GM19467 (cell line): Measurements from ENCODE around the gene HJURP.

Experiments used
- ATAC-seq: cut with Tn5 transposase; IDR thresholded peaks from one replicate; pipeline ENCODE4 v1.9.1; 2021; ENCODE audit warnings: mild to moderate bottlenecking, moderate library complexity; ENCODE audit not compliant: unreplicated experiment

Gene HJURP

DNA sequence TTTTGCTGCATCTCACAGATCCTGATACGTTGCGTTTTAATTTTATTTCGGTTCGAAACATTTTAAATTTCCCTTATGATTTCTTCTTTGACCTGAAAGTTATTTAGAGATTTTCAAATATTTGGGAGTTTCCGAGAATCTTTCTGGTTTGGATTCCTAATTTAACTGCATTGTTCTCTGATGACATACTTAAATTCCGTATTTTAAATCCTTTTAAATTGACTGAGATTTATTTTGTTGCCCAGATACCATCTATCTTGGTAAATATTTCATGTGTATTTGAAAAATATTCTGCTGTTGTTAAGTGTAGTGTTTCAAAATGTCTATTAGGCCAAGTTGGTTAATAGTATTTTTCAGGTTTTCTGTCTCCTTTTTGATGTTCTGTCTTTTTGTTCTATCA lies 38.5 kb downstream of the HJURP start:
- no peak for ATAC-seq

DNA sequence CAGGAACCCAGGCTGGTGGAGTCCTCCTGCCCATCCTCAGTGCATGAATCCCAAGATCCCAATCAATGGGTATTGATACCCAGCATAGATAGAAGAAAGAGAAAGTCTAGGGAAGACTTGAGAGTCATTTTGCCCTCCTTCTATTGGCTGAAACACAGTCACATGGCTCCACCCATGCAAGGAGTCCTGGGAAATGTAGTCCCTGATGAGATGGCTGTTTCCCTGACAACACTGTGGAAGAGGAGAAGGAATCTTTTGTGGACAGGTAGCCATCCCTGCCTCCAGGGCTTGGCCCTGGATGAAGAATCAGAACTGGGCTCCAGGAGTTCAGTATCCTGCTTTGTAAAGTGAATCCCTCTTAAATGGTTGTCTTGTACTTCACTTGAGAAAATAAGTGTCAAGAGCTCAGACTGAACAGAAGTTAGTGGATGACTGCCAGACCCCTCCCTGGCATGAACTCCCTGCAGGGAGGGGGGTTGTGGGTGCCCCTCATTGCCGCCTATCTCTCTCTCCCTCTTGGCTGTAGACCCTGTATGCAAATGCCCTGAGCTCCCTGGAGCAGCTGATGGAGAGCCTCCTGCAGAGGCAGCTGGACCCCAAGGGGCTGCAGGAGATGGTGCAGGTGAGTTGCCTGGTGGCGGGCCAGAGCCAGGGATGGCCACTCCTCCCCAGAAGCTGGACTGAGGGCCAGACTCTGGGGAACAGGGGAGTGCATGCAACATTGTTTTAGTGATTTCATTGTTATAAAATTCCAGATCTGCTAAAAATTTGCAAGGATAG lies 40.1 kb downstream of the HJURP start:
- no peak for ATAC-seq

DNA sequence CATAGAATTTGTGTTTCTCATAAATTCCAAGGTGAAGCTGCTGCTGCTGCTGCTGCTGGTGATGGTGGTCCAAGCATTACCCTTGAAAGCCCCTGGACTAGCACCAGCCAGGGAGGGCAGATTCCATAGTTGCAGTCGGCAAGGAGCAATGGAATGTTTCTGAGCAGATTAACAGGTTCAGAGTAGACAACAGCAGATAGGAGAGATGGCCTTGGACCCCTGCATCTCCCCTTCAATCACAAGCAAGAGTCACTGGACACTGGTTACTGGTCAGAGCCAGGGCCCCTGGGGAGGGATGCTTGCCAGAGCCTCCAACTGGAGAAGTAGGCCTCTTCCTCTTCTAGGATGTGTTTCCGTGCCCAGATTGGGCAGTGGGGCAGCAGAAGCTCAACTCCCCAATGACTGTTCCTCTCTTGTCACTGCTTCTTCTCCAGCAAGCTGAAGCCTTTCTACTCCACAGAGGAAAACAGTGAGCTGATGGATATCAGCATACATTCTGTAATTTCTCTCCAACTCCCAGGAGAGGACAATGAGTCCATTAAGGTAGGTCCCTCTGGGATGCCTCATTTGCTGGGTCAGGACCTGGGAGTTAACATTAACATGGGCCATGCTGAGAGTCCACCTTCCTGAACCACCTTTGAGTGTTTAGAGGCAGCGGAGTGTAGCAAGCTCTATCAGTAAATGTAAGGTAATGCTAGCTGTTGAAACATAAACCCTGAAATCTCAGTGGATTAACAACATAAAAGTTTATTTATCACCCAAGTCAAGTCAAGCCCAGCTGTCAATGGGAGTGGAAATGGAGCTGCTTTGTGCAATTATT lies 40.9 kb downstream of the HJURP start:
- no peak for ATAC-seq

GRCh38 chr2:233811732-233812131 lies 42.6 kb downstream of the HJURP start:
- ATAC-seq, result no peak

- ATAC-seq, result no peak
Observed at GRCh38 chr2:233811087-233811486, 43.2 kb downstream of the HJURP start.

DNA sequence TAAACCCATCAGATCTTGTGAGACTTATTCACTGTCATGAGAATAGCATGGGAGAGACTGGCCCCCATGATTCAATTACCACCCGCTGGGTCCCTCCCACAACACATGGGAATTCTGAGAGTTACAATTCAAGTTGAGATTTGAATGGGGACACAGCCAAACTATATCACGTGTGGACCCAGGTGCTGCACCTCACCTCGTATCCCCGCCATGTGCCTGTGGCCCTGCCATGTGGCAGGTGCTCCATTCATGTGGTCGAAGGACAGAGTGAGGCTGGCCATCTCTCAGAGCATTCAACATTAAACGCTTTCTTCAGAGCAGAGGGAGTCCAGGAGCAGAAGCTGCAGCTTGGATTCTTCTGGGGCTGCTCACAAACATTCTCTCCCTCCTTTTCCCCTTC lies 44.0 kb downstream of the HJURP start:
- no peak for ATAC-seq

- ATAC-seq, result no peak
Observed at GRCh38 chr2:233807966-233808935, 46.1 kb downstream of the HJURP start.

- ATAC-seq, result no peak
Observed at GRCh38 chr2:233807215-233807865, 47.0 kb downstream of the HJURP start.

DNA sequence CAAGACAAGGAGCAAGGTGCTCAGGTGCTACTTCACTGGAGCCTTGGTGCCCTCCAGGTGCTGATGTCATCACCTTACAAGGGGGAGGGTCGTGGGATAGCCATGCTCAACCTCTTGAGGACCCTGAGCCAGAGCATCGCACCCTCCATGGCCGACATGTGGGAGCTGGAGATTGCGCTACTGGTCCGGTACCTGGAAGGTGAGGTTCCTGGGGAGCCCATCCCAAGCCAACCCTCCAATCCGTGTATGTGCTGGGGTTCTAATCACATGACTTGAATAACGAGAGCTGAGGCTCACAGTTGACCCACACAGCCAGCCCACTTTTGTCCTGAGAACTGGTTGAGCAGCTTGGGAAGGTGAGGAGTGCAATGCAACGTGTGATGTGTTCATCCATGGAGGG lies 50.3 kb downstream of the HJURP start:
- no peak for ATAC-seq

- ATAC-seq, result no peak
Observed at GRCh38 chr2:233803292-233803911, 50.9 kb downstream of the HJURP start.

GRCh38 chr2:233802132-233802815 lies 52.1 kb downstream of the HJURP start:
- ATAC-seq, result no peak

- ATAC-seq, result no peak
Observed at GRCh38 chr2:233801357-233802131, 52.8 kb downstream of the HJURP start.

DNA sequence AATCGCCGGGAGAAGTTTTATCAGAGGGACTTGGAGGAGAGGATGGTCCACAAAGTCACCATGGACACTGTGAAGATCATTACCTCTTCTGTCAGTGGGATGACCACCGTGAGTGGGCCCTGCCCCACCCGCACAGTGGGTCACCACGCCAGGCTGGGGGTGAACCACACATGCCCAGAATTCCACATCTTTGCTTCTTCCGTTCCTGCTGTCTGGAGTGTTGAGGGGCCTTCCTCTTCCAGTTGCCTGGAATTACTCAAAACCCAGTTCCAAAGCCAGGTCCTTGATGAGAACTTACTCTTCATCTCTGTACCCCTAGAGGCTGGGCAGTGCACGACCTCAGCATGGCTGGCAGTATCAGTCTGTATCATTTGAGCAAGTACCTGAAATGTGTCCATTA lies 54.1 kb downstream of the HJURP start:
- no peak for ATAC-seq

GRCh38 chr2:233799716-233800115 lies 54.6 kb downstream of the HJURP start:
- no peak for ATAC-seq

- ATAC-seq, result no peak
Observed at GRCh38 chr2:233799087-233799665, 55.2 kb downstream of the HJURP start.

- no peak for ATAC-seq
Observed at GRCh38 chr2:233798335-233799086, 55.8 kb downstream of the HJURP start.

- no peak for ATAC-seq
Observed at GRCh38 chr2:233796254-233796653, 58.1 kb downstream of the HJURP start.

DNA sequence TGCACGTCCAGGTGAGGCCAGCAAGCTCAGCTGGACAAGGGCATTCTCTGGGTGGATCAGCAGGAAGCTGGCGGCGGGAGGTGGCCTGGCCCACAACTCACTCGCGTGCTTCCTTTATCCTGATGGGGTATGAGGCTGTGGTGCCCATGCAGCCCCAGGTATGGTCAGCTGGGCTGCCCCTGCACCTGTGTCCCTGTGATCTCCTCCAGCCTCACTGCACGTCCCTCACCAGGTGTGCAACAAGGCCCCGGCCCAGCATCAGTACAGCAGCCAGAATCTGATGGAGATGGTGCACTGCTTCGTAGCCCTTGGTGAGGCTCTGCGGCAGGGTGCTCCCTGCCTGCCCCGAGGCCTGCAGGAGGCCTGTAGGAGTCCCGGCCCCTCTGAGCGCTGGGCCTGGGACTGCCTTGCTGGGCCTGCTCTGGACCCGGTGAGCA lies 58.6 kb downstream of the HJURP start:
- no peak for ATAC-seq
